Measurements from ENCODE around the gene DPYSL4. TPM values are rescaled to one million over a fixed set of nuclear protein-coding genes. Genes with fewer than 3 reads are reported as not detected.

Gene DPYSL4
- total RNA-seq, 2 donors from 2014 or later = 3.4 to 4.1 TPM

DNA sequence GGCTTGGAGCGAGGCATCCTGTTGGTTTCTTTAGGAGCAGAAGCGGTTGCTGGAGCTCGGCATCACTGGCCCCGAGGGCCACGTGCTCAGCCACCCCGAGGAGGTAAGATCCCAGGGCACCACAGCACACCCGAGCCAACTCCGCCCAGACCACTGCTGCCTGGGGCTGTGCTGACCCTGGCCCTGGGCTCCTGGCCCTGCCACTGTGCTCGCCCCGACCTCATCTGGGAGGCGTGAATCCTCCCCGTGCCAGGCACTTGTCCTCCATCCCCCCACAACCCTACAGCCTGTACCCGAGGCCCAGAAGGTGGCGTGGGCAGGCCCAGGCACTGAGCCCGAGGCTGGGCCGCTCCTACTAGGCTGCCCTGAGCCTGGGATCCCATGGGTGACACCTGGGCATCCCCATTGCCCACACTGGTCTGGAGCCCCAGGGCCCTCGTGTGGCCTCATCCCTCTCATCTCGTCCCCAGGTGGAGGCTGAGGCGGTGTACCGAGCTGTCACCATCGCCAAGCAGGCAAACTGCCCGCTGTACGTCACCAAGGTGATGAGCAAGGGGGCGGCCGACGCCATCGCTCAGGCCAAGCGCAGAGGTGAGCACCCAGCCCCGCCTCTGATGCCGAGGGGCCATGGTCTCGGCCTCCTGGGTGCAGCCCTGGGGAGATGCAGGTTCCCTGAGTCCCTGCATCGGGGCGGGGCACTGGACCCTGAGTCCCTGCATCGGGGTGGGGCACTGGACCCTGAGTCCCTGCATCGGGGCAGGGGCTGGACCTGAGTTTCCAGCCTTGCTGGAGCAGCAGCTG, 11.8 kb downstream of the DPYSL4 start:
- no peak for DNase-seq (ENCODE audit: low spot score)
- Histone ChIP-seq H3K4me3 (no peak overlapping the region), H3K27me3 (no peaks in the 10 kb centered on the region)

DNA sequence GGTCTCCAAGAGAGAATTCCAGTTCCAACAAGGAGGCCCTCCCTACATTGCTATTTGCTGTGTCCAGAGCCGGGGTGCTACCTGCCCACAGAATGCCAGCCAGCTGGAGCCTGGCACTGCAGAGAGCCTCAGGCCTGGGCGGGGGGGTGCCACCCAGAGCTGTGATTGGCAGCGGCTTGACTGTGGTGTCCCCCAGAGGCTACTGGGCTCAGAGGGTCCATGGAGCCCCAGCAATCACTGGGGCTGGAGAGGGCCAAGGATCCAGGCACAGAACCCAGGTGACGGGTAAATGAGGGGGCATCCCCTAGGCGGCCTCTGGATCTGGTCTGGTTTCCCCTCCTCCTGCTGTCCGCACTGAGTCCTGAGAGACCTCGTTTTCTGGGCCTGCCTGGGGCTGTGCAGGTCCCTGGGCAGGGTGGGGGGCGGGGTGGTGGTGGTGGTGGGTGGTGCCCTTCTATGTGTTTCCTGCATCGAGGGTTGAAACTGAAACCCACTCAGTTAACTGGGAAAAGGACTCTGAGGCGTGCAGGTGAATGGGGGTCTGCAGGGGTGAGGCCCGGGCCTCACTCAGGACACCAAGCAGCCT, 12.6 kb downstream of the DPYSL4 start:
- Histone ChIP-seq H3K27me3 (no peaks in the 10 kb centered on the region), H3K9me3 (no peaks in the 10 kb centered on the region), H3K4me1 (no peaks in the 10 kb centered on the region), H3K27ac (no peak overlapping the region), H3K4me3 (no peak overlapping the region), H3K36me3 (no peaks in the 10 kb centered on the region)
- no peak for DNase-seq (ENCODE audit: low spot score)
- TF ChIP-seq, protein P1, sequence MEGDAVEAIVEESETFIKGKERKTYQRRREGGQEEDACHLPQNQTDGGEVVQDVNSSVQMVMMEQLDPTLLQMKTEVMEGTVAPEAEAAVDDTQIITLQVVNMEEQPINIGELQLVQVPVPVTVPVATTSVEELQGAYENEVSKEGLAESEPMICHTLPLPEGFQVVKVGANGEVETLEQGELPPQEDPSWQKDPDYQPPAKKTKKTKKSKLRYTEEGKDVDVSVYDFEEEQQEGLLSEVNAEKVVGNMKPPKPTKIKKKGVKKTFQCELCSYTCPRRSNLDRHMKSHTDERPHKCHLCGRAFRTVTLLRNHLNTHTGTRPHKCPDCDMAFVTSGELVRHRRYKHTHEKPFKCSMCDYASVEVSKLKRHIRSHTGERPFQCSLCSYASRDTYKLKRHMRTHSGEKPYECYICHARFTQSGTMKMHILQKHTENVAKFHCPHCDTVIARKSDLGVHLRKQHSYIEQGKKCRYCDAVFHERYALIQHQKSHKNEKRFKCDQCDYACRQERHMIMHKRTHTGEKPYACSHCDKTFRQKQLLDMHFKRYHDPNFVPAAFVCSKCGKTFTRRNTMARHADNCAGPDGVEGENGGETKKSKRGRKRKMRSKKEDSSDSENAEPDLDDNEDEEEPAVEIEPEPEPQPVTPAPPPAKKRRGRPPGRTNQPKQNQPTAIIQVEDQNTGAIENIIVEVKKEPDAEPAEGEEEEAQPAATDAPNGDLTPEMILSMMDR (IDR thresholded peaks at IDR 0.05) = no peak

More for the DNA sequence above, 11.8 kb downstream of the DPYSL4 start:
- Histone ChIP-seq H3K36me3 (no peaks in the 10 kb centered on the region), H3K27ac (no peak overlapping the region), H3K4me1 (peaks cover 0 to 5% of the 10 kb centered on the region in 2 donors), H3K9me3 (no peaks in the 10 kb centered on the region)
- TF ChIP-seq, protein P1 (IDR thresholded peaks at IDR 0.05) = no peak

DNA sequence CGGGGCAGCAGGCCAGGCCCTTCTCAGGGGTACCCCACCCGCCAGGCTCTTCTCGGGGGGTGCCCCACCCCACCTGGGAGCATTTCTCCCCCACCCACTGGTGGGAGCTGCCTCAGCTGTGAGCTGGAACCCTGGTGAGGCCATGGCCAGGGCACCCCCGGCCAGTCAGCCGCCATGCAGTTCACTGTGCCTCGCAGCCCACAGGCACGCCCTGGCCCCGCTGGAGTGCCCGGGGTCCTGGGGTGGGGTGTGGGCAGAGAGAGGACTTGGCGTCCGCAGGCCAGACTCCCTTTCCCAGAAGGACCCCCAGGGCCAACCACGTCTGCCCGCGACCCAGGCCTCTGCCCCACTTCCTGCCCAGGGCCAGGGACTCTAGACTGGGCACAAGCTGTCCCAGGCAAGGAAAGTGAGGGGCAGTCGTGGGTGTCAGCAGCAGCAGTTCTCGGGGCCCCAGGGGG, 13.1 kb downstream of the DPYSL4 start:
- no peaks in the 10 kb centered on the region for H3K4me1 ChIP-seq
- H3K36me3 ChIP-seq = no peaks in the 10 kb centered on the region
- no peaks in the 10 kb centered on the region for H3K27me3 ChIP-seq
- no peaks in the 10 kb centered on the region for H3K9me3 ChIP-seq
- H3K4me3 ChIP-seq = no peak overlapping the region
- TF ChIP-seq, protein P1 (IDR thresholded peaks at IDR 0.05) = no peak
- no peak overlapping the region for H3K27ac ChIP-seq
- DNase-seq (ENCODE audit: low spot score) = no peak

DNA sequence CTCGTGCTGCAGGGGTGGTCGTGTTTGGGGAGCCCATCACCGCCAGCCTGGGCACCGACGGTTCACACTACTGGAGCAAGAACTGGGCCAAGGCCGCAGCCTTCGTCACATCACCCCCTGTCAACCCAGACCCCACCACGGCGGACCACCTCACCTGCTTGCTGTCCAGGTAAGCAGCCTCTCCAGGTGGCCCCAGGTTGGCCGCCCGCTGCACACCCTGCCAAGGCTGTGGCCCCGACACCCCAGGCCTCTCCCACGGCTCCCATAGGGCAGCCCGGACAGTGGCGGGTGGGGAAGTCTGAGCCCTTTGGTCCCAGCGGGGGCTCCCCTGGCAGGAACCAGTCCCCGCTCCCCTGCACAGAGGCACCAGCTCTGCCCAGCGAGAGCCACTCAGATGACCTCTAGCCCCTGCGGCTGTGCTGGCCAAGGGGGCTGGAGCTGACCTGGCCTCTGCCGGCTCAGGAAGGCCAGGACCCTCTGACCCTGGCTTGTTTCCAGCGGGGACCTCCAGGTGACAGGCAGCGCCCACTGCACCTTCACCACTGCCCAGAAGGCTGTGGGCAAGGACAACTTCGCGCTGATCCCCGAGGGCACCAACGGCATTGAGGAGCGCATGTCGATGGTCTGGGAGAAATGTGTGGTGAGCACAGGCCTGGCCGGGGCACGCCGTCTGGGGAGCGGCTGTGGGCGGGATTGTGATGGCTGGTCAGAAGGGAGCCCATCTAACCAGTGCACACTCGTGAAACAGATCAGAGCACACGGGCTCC, 13.8 kb downstream of the DPYSL4 start:
- no peaks in the 10 kb centered on the region for H3K4me1 ChIP-seq
- no peak overlapping the region for H3K4me3 ChIP-seq
- TF ChIP-seq, protein P1 (IDR thresholded peaks at IDR 0.05) = no peak
- H3K36me3 ChIP-seq = no peaks in the 10 kb centered on the region
- DNase-seq (ENCODE audit: low spot score) = no peak
- H3K27ac ChIP-seq = no peak overlapping the region
- H3K27me3 ChIP-seq = no peaks in the 10 kb centered on the region
- no peaks in the 10 kb centered on the region for H3K9me3 ChIP-seq

DNA sequence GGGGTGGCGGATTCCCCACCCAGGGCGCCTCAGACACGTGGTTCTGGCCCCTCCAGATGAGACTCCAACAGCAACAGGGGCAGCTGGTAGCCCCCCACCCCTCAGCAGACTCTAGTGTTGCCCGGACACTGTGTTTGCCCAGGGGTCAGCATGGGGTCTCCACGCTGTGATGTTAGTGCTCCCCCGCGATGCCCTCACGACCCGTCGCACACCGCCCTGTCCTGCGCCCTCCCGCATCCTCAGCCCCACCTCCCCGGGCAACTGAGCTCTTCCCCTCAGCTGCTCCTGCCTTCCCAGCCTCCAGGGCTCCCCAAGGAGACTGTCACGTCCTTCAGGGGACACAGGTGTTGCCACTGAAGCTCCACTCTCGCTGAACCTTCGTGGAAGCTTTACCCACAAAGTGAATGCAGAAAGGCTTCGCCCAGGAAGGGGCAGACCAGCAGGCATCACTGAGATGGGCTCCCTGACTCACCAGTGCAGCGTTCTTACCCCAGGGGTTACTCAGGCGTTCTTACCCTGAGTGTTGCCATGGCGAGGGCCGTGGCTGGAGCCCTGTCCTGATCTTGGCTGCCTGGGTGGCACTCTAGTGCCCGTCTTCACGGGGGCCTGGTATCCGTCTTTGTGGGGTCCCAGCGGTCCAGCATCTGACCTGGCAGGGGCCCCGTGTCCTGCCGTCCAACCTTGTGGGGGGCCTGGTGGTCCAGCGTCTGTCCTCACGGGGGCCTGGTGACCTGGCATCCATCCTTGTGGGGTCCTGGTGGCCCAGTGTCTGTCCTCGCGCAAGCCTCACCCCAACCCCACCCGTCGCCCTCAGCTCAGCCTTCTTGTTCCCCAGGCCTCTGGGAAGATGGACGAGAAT, 14.6 kb downstream of the DPYSL4 start:
- H3K27ac ChIP-seq = no peak overlapping the region
- DNase-seq (ENCODE audit: low spot score) = no peak

More for the DNA sequence above, 14.6 kb downstream of the DPYSL4 start:
- Histone ChIP-seq H3K36me3 (no peaks in the 10 kb centered on the region), H3K27me3 (no peaks in the 10 kb centered on the region), H3K4me1 (no peaks in the 10 kb centered on the region), H3K9me3 (no peaks in the 10 kb centered on the region), H3K4me3 (no peak overlapping the region)
- TF ChIP-seq, protein P1 (IDR thresholded peaks at IDR 0.05) = no peak
